Measurements from ENCODE around the gene FLRT1.

DNA sequence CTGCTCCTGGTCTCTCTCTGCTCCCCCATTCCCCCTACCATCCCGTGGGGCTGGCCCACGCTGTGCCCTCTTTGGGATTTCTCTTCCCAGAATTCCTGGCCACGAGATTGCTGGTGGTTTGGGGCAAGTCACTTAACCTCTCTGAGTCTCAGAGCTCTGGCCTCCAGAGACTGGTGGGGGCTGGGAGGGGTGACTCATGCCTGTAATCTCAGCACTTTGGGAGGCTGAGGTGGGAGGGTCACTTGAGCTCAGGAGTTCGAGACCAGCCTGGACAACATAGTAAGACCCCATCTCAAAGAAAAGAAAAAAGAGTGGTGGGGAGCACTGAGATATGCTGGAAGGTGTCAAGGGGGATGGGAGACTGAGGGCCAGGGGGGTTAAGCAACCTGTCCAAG, 31.1 kb upstream of the FLRT1 start:
- TF ChIP-seq POLR2AphosphoS5 (IDR thresholded peaks at IDR 0.05) = no peak
- no peak for TF ChIP-seq POLR2A (IDR thresholded peaks at IDR 0.05)
- TF ChIP-seq, protein P1, sequence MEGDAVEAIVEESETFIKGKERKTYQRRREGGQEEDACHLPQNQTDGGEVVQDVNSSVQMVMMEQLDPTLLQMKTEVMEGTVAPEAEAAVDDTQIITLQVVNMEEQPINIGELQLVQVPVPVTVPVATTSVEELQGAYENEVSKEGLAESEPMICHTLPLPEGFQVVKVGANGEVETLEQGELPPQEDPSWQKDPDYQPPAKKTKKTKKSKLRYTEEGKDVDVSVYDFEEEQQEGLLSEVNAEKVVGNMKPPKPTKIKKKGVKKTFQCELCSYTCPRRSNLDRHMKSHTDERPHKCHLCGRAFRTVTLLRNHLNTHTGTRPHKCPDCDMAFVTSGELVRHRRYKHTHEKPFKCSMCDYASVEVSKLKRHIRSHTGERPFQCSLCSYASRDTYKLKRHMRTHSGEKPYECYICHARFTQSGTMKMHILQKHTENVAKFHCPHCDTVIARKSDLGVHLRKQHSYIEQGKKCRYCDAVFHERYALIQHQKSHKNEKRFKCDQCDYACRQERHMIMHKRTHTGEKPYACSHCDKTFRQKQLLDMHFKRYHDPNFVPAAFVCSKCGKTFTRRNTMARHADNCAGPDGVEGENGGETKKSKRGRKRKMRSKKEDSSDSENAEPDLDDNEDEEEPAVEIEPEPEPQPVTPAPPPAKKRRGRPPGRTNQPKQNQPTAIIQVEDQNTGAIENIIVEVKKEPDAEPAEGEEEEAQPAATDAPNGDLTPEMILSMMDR (IDR thresholded peaks at IDR 0.05) = no peak
- no peak for TF ChIP-seq EP300 (IDR thresholded peaks at IDR 0.05)
